ENCODE data around the gene PTGR3.
A peak's percentile ranks its signal among the peaks of the same experiment; 100 is the strongest.

Gene PTGR3

GRCh38 chr18:75164479-75164878 is 44.5 kb downstream of the PTGR3 start:
- H3K4me3 ChIP-seq (ENCODE audit: low read depth, low read length): no peak overlapping the region
- TF ChIP-seq, protein P1, sequence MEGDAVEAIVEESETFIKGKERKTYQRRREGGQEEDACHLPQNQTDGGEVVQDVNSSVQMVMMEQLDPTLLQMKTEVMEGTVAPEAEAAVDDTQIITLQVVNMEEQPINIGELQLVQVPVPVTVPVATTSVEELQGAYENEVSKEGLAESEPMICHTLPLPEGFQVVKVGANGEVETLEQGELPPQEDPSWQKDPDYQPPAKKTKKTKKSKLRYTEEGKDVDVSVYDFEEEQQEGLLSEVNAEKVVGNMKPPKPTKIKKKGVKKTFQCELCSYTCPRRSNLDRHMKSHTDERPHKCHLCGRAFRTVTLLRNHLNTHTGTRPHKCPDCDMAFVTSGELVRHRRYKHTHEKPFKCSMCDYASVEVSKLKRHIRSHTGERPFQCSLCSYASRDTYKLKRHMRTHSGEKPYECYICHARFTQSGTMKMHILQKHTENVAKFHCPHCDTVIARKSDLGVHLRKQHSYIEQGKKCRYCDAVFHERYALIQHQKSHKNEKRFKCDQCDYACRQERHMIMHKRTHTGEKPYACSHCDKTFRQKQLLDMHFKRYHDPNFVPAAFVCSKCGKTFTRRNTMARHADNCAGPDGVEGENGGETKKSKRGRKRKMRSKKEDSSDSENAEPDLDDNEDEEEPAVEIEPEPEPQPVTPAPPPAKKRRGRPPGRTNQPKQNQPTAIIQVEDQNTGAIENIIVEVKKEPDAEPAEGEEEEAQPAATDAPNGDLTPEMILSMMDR (IDR thresholded peaks at IDR 0.05; ENCODE audit: borderline replicate concordance, insufficient read depth, low read depth, low read length): no peak

DNA sequence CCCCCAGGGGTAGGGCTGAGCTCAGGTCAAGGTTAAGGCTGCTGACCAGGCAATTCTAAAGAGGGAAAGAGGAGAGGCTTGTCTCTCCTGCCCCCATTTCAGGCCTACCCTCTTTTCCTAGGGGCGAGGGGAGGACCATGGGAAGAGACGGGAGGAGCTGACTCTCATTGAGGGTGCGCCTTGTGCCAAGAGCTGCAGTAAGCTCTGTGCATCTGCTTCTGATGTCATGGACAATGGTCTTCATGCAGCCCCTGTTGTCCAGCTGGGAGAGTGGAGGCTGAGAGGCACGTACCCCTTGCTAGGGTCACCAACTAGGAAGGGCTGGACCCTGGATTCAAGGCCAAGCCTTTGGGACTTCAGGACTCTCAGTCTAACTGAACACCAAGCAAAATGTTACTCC is 45.2 kb downstream of the PTGR3 start:
- H3K4me3 ChIP-seq (ENCODE audit: low read depth, low read length): no peak overlapping the region
- TF ChIP-seq, protein P1 (IDR thresholded peaks at IDR 0.05; ENCODE audit: borderline replicate concordance, insufficient read depth, low read depth, low read length): no peak

- TF ChIP-seq, protein P1 (IDR thresholded peaks at IDR 0.05; ENCODE audit: borderline replicate concordance, insufficient read depth, low read depth, low read length): no peak
- H3K4me3 ChIP-seq (ENCODE audit: low read depth, low read length): no peak overlapping the region
Measured at GRCh38 chr18:75162978-75163377, 46.0 kb downstream of the PTGR3 start.

- TF ChIP-seq, protein P1 (IDR thresholded peaks at IDR 0.05; ENCODE audit: borderline replicate concordance, insufficient read depth, low read depth, low read length): no peak
- H3K4me3 ChIP-seq (ENCODE audit: low read depth, low read length): no peak overlapping the region
Measured at GRCh38 chr18:75162467-75162866, 46.5 kb downstream of the PTGR3 start.

DNA sequence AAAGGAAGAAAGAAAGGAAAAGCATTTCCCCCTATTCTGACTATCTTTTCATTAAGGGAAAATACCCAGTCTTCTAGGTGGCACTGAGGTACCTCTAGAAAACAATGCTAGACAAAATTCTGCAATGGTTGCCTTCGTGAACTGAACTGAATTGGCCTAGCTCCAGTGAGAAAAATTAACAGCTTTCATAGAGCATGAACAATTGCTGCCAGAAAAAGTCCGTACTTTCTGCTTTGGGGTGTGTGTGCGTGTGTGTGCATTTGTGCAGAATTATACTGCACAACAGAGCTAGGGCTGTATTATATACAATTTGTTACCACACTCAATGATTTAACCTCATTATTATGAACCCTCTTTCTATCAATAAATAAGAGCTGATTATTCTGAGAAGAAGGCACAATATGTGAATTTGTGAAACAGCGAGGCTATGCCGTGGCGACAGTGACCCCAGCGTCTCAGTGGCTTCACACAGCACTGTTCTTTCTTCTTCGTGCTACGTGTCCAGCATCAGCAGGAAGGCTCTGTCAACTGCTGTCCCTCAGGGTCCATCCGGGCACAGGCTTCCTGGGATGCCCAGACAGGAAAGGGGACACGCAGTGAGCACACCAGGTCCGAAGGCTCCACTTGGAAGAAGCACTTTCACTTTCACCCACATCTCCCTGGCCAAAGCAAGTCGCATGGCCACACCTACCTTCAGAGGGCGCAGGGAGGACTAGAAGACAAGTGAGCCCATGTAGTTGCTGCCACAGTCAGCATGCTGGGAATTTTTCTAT is 47.5 kb downstream of the PTGR3 start:
- peak overlapping the region; percentile 45 for H3K4me3 ChIP-seq (ENCODE audit: low read depth, low read length)
- TF ChIP-seq, protein P1 (IDR thresholded peaks at IDR 0.05; ENCODE audit: borderline replicate concordance, insufficient read depth, low read depth, low read length): no peak

GRCh38 chr18:75160364-75160763 is 48.6 kb downstream of the PTGR3 start:
- TF ChIP-seq, protein P1 (IDR thresholded peaks at IDR 0.05; ENCODE audit: borderline replicate concordance, insufficient read depth, low read depth, low read length): no peak
- no peak overlapping the region for H3K4me3 ChIP-seq (ENCODE audit: low read depth, low read length)

DNA sequence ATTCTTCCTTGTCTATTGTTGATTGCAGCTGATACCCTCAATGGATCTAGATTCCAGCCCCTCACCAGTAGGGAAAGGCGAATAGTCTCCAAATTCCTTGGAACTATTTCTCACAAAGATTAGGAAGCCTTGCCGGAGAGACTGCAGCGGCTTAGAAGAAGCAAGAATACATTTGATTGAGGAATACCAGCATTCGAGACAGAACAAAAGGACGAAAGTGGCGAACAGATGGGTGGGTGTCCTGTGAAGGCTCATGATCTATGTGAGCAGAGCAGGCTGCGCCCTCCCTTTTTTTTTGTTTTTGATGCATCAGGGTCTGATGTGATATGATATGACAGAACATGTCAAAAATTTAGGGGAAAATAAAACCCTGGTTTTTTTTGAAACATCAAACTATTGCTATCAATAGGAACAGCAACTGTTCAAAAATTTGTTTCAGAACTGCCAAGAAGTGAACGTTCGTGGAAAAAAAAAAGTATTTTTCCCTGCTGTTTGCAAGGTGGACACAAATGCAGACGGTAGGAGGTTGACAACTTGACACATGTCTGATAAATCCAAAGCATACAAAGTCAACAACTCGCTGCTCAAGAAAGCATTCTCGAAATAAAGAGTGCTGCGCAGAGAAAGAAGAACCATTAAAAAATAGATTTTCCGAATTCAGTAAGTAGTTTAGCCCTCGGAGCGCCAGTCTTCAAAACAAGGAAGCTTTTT is 49.1 kb downstream of the PTGR3 start:
- H3K4me3 ChIP-seq (ENCODE audit: low read depth, low read length): no peak overlapping the region
- TF ChIP-seq, protein P1 (IDR thresholded peaks at IDR 0.05; ENCODE audit: borderline replicate concordance, insufficient read depth, low read depth, low read length): no peak
